H1 (cell line): Measurements from ENCODE around the gene LHFPL3. TPM values are rescaled to one million over a fixed set of nuclear protein-coding genes. Genes with fewer than 3 reads are reported as not detected.

ENCODE experiments used
- CTCF ChIA-PET: fragments of 300-600 bp; sonication (Branson Sonifier 250); formaldehyde crosslinking; loops from one replicate; lab custom pipeline; 2021; ENCODE audit not compliant: partially characterized antibody; lab: Charles Lee
- POLR2A ChIA-PET: fragments of 300-600 bp; sonication (Branson Sonifier 250); formaldehyde crosslinking; loops from one replicate; lab custom pipeline; 2021; ENCODE audit warnings: inconsistent platforms; ENCODE audit not compliant: partially characterized antibody; lab: Charles Lee
- DNase-seq, 2 experiments: peaks; one replicate each; pipeline versions ENCODE4 v3.0.0 to v3.0.0-alpha.2; 2010 to 2022; ENCODE audit warnings: low spot score in 2 of 2, low read depth in 1 of 2, mixed read lengths in 1 of 2
- FAIRE-seq: peaks from 2 replicates; lab custom pipeline; 2011; peaks lifted over from hg19 to GRCh38; lab: Jason Lieb, UNC
- H2AFZ ChIP-seq: 2 replicates; pipeline ENCODE4 v1.8.1; 2012; ENCODE audit warnings: low read length, inconsistent platforms
- H2AK5ac ChIP-seq: 2 replicates; pipeline ENCODE4 v1.6.1; 2013; ENCODE audit warnings: low read depth, low read length
- H2BK120ac ChIP-seq: replicated peaks from 2 replicates; pipeline ENCODE3; 2013; ENCODE audit warnings: low read depth, low read length, inconsistent platforms
- H2BK12ac ChIP-seq: 2 replicates; pipeline ENCODE4 v1.6.1; 2013; ENCODE audit warnings: low read depth, low read length
- H2BK15ac ChIP-seq: 2 replicates; pipeline ENCODE4 v1.6.1; 2013; ENCODE audit warnings: low read length
- H2BK20ac ChIP-seq: 2 replicates; pipeline ENCODE4 v1.6.1; 2013; ENCODE audit warnings: low read length
- H2BK5ac ChIP-seq: 2 replicates; pipeline ENCODE4 v1.6.1; 2013; ENCODE audit warnings: low read depth, low read length
- H3K14ac ChIP-seq: 2 replicates; pipeline ENCODE4 v1.6.1; 2013; ENCODE audit warnings: inconsistent platforms; ENCODE audit not compliant: insufficient read length
- H3K18ac ChIP-seq: 2 replicates; pipeline ENCODE4 v1.6.1; 2013; ENCODE audit warnings: low read length; ENCODE audit errors: extremely low read depth
- H3K23ac ChIP-seq: 2 replicates; pipeline ENCODE4 v1.6.1; 2013; ENCODE audit warnings: inconsistent platforms; ENCODE audit not compliant: insufficient read length
- H3K23me2 ChIP-seq: 2 replicates; pipeline ENCODE4 v1.6.1; 2013; ENCODE audit warnings: low read depth, low read length
- H3K27ac ChIP-seq: 2 replicates; pipeline ENCODE4 v1.6.1; 2011; ENCODE audit warnings: low read depth, low read length, inconsistent platforms
- H3K27me3 ChIP-seq, 4 experiments: replicated peaks in 1 of 4; 1 replicate in 1 of 4; 2 replicates in 3 of 4; pipeline versions ENCODE4 v1.6.1 to v1.8.1; 2011 to 2013; ENCODE audit warnings: low read length in 3 of 4, mild to moderate bottlenecking in 3 of 4, inconsistent platforms in 2 of 4, mixed read lengths in 2 of 4, moderate library complexity in 1 of 4; ENCODE audit not compliant: control insufficient read depth in 3 of 4, insufficient read depth in 3 of 4; ENCODE audit errors: extremely low read depth in 1 of 4
- H3K36me3 ChIP-seq, 4 experiments: 2 replicates each; pipeline versions ENCODE4 v1.6.1 to v1.8.1; 2011 to 2013; ENCODE audit warnings: mild to moderate bottlenecking in 4 of 4, low read length in 3 of 4, moderate library complexity in 2 of 4, control low read depth in 1 of 4, inconsistent platforms in 1 of 4; ENCODE audit not compliant: insufficient read depth in 4 of 4, control insufficient read depth in 2 of 4
- H3K4ac ChIP-seq: replicated peaks from 2 replicates; pipeline ENCODE3; 2013; ENCODE audit warnings: low read length, low read depth, mixed read lengths, inconsistent platforms; ENCODE audit not compliant: insufficient read length
- H3K4me1 ChIP-seq, 4 experiments: replicated peaks in 1 of 4; 1 replicate in 1 of 4; 2 replicates in 3 of 4; pipeline versions ENCODE4 v1.6.1 to v1.8.1; 2011 to 2013; ENCODE audit warnings: low read length in 3 of 4, inconsistent platforms in 2 of 4, mixed read lengths in 1 of 4; ENCODE audit not compliant: insufficient read depth in 4 of 4, control insufficient read depth in 3 of 4
- H3K4me2 ChIP-seq, 2 experiments: 2 replicates each; pipeline versions ENCODE4 v1.6.1 to v1.8.1; 2011 to 2013; ENCODE audit warnings: low read depth in 2 of 2, low read length in 2 of 2, control low read depth in 1 of 2, inconsistent platforms in 1 of 2, mild to moderate bottlenecking in 1 of 2; ENCODE audit not compliant: insufficient read depth in 1 of 2
- H3K4me3 ChIP-seq, 4 experiments: fragments of 200-600, 300-600 bp in 1 of 4; sonication (generic), shearing (Covaris generic), sonication (Bioruptor Twin) in 1 of 4; 2 replicates each; pipeline versions ENCODE4 v1.5.1 to v1.8.1; 2011 to 2016; ENCODE audit warnings: low read length in 4 of 4, low read depth in 3 of 4, control low read depth in 2 of 4, inconsistent platforms in 2 of 4, mild to moderate bottlenecking in 2 of 4, mixed read lengths in 1 of 4, moderate library complexity in 1 of 4; ENCODE audit not compliant: insufficient read depth in 2 of 4; ENCODE audit errors: extremely low read depth in 1 of 4
- H3K56ac ChIP-seq: replicated peaks from 2 replicates; pipeline ENCODE3; 2013; ENCODE audit warnings: low read depth, mild to moderate bottlenecking, mixed read lengths, low read length, inconsistent platforms; ENCODE audit not compliant: insufficient read length
- H3K79me1 ChIP-seq: 2 replicates; pipeline ENCODE4 v1.6.1; 2013; ENCODE audit warnings: low read depth, low read length, control low read depth
- H3K79me2 ChIP-seq, 2 experiments: 2 replicates each; pipeline versions ENCODE4 v1.6.1 to v1.8.1; 2012 to 2013; ENCODE audit warnings: low read length in 2 of 2, mild to moderate bottlenecking in 2 of 2, inconsistent platforms in 1 of 2; ENCODE audit not compliant: insufficient read depth in 2 of 2, control insufficient read depth in 1 of 2
- H3K9ac ChIP-seq, 4 experiments: replicated peaks in 1 of 4; 1 replicate in 1 of 4; 2 replicates in 3 of 4; pipeline versions ENCODE4 v1.6.1 to v1.8.1; 2011 to 2013; ENCODE audit warnings: low read depth in 3 of 4, low read length in 3 of 4, control low read depth in 2 of 4, mild to moderate bottlenecking in 2 of 4, moderate library complexity in 2 of 4, inconsistent platforms in 1 of 4; ENCODE audit errors: extremely low read depth in 1 of 4
- H3K9me3 ChIP-seq, 2 experiments: 2 replicates each; pipeline versions ENCODE4 v1.6.1 to v1.8.1; 2012 to 2013; ENCODE audit warnings: mild to moderate bottlenecking in 2 of 2, moderate library complexity in 2 of 2, control low read depth in 1 of 2, inconsistent platforms in 1 of 2, low read depth in 1 of 2, low read length in 1 of 2, mixed read lengths in 1 of 2; ENCODE audit not compliant: insufficient read depth in 2 of 2
- H4K20me1 ChIP-seq, 2 experiments: replicated peaks in 1 of 2; 2 replicates each; pipeline versions ENCODE3 to v1.8.1; 2011 to 2013; ENCODE audit warnings: inconsistent platforms in 2 of 2, low read length in 2 of 2, mild to moderate bottlenecking in 1 of 2; ENCODE audit not compliant: insufficient read depth in 2 of 2, control insufficient read depth in 1 of 2
- H4K5ac ChIP-seq: 2 replicates; pipeline ENCODE4 v1.6.1; 2013; ENCODE audit warnings: low read length, low read depth, mixed read lengths, inconsistent platforms; ENCODE audit not compliant: insufficient read length
- H4K8ac ChIP-seq: 2 replicates; pipeline ENCODE4 v1.8.0; 2013; ENCODE audit warnings: mild to moderate bottlenecking, moderate library complexity, low read length, inconsistent platforms; ENCODE audit not compliant: insufficient read depth; ENCODE audit errors: extremely low read depth
- H4K91ac ChIP-seq: replicated peaks from 2 replicates; pipeline ENCODE3; 2013; ENCODE audit warnings: low read length, mixed read lengths, inconsistent platforms; ENCODE audit not compliant: insufficient read length
- CEBPB ChIP-seq: IDR thresholded peaks from 2 replicates; pipeline ENCODE4 v1.6.1; 2012; ENCODE audit warnings: low read depth, low read length
- EZH2 ChIP-seq: fragments of 200-600 bp; sonication (generic); IDR thresholded peaks from 2 replicates; pipeline ENCODE4 v1.7.1; 2012; ENCODE audit warnings: low read depth, mild to moderate bottlenecking, moderate library complexity, low read length, inconsistent platforms; ENCODE audit not compliant: severe bottlenecking
- KDM1A ChIP-seq: fragments of 200-600, 300-600 bp; sonication (generic); IDR thresholded peaks from 2 replicates; pipeline ENCODE4 v1.7.1; 2016; ENCODE audit warnings: mild to moderate bottlenecking, low read length, borderline replicate concordance
- POLR2A ChIP-seq, 2 experiments: IDR thresholded peaks; 1 replicate in 1 of 2; 2 replicates in 1 of 2; pipeline ENCODE4 v1.6.1; 2011; ENCODE audit warnings: low read depth in 2 of 2, low read length in 2 of 2, mild to moderate bottlenecking in 2 of 2; ENCODE audit errors: control extremely low read depth in 1 of 2
- RBBP5 ChIP-seq: IDR thresholded peaks from 2 replicates; pipeline ENCODE4 v1.7.1; 2012; ENCODE audit warnings: low read depth, mild to moderate bottlenecking, inconsistent platforms, low read length, moderate library complexity, borderline replicate concordance
- RNF2 ChIP-seq: fragments of 200-900, 300-1000 bp; sonication (generic); IDR thresholded peaks from 2 replicates; pipeline ENCODE4 v1.7.1; 2016; ENCODE audit warnings: borderline replicate concordance, low read depth, mild to moderate bottlenecking, antibody characterized with exemption, low read length; ENCODE audit not compliant: poor library complexity, severe bottlenecking; ENCODE audit errors: missing control alignments
- SP4 ChIP-seq: IDR thresholded peaks from 2 replicates; pipeline ENCODE4 v1.6.1; 2012; ENCODE audit warnings: low read length, inconsistent platforms
- SUZ12 ChIP-seq: fragments of 200-600 bp; sonication (generic); IDR thresholded peaks from 2 replicates; pipeline ENCODE4 v1.6.1; 2012; ENCODE audit warnings: mild to moderate bottlenecking, inconsistent platforms, low read length, moderate library complexity, mixed read lengths
- TEAD4 ChIP-seq: IDR thresholded peaks from 2 replicates; pipeline ENCODE4 v1.6.1; 2012; ENCODE audit warnings: low read depth, low read length, inconsistent platforms, mixed read lengths
- ZNF274 ChIP-seq: IDR thresholded peaks from 2 replicates; pipeline ENCODE4 v1.7.0; 2012; ENCODE audit warnings: low read length, borderline replicate concordance; ENCODE audit errors: extremely low read depth
- WGBS, 2 experiments: shearing (Covaris generic) in 1 of 2; methylation state at CpG; one replicate each; pipeline versions ENCODE4 v1.1.6 to v1.1.7; 2013 to 2015; ENCODE audit warnings: low lambda C conversion rate in 2 of 2, mixed read lengths in 2 of 2, inconsistent platforms in 1 of 2, low coverage in 1 of 2, missing lambda C conversion rate in 1 of 2; ENCODE audit not compliant: insufficient replicate concordance in 2 of 2, insufficient coverage in 1 of 2, insufficient read length in 1 of 2; ENCODE audit errors: extremely low coverage in 1 of 2, missing lambda C conversion rate in 1 of 2; 5-methylcytosine and 5-hydroxymethylcytosine counted together
- polyA plus RNA-seq, 7 experiments: library from polyadenylated mRNA; depleted of rRNA in 3 of 7; stranded (reverse) in 5 of 7; unstranded in 2 of 7; fragments of >200 nt in 5 of 7; fragments of 200-250 nt in 2 of 7; gene quantifications; 1 replicate in 5 of 7; 2 replicates in 1 of 7; 4 replicates in 1 of 7; pipeline versions ENCODE4 v1.2.1 to v1.2.3, GENCODE V29; 2011 to 2013; ENCODE audit warnings: missing spikeins in 2 of 7, mixed read lengths in 2 of 7
- total RNA-seq: library from RNA; stranded (reverse); fragmentation: NEBNext Ultra II Directional; extraction: Animal tissue kit (Norgen Biotek cat#: 25700); gene quantifications from 2 replicates; pipeline ENCODE4 v1.2.1, GENCODE V29; 2021
- TF ChIP-seq, protein P1 (sequence below): IDR thresholded peaks from 2 replicates; pipeline ENCODE4 v1.6.1; 2012; ENCODE audit warnings: inconsistent platforms

Gene LHFPL3
- total and polyA plus RNA-seq, 2 of the 8 experiments (the other 6 are each of a cell fraction or from before 2014, with no cell fraction given), result 0.24 to 0.50 TPM

DNA sequence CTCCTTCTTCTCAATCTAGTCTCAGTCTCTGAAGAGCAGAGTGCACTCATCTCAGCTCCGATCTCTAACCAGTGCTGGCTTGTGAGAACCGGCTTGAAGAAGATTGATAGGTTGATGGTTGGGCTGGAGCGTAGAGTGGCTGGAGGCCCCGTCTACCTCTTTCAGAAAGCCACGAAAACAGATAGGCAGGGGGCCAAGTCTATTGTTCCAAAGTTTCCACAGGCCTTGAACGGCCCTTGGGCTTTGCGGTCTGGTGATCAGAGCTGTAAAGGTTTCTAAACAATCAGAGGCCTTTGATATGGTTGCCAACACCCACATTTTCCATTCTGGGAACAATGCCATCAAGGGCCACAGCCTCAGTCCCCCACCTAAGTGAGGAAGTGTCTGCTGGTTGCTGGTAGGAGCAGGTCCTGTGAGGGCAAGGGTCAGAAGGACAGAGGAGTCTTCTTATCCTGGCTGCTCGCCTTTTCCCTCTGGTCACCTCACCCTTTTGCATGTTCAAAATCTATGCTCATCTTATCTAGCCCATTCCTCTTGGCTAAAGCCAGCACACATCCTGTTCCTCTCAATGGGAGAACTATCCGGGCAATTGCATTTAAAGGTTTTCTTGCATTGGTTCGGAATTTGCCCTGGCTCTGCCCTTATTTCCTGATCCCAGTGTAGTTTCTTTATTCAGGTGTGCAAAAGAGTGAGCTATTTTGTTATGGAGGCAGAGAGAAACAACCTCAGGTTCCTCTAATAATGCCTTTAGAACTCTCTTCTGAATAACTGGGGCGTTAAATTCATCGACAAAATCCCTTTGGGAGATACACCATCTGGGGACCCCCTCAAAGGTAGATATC lies 615.3 kb downstream of the LHFPL3 start:
- Histone ChIP-seq H2AK5ac (peak overlapping the region; percentile 65; the same call in 1 of the 2 replicates), H3K27me3 (no peaks in the 10 kb centered on the region), H2BK12ac (peak overlapping the region; percentile 81; the same call in 1 of the 2 replicates), H3K56ac (no peak overlapping the region), H3K23ac (no peak overlapping the region), H3K9me3 (peaks cover 0 to 2% of the 10 kb centered on the region in 2 experiments; a peak in 1 of 4 replicates), H3K36me3 (no peaks in the 10 kb centered on the region), H3K79me1 (no peaks in the 10 kb centered on the region), H2BK120ac (no peak overlapping the region), H3K4ac (no peak overlapping the region), H2BK5ac (no peak overlapping the region), H3K18ac (no peak overlapping the region), H4K5ac (no peak overlapping the region), H3K4me1 (peaks cover 0 to 5% (median under 1%) of the 10 kb centered on the region in 4 experiments; a peak in 3 of 7 replicates), H4K20me1 (no peaks in the 10 kb centered on the region), H3K4me3 (no peak overlapping the region), H3K9ac (no peak overlapping the region), H2BK20ac (no peak overlapping the region; the same call in 1 of the 2 replicates), H4K91ac (no peak overlapping the region), H3K79me2 (no peaks in the 10 kb centered on the region), H3K23me2 (no peaks in the 10 kb centered on the region), H3K14ac (no peak overlapping the region), H4K8ac (no peak overlapping the region), H3K27ac (no peak overlapping the region; the same call in 1 of the 2 replicates), H3K4me2 (no peak overlapping the region), H2AFZ (peak overlapping the region; percentile 55), H2BK15ac (no peak overlapping the region)
- DNase-seq (no peak), FAIRE-seq (no peak)
- 81% methylated on average over 12 of the region's 12 CpGs; no CpG with 5 or more reads in 1 of the 2 experiments for WGBS, 2 experiments
- ChIA-PET POLR2A (interaction anchor here (2.9 kb wide), 1 partner anchor 40 kb away, joined by 9 read pairs; no protein-coding TSS in a partner anchor), CTCF (interaction anchor here (1.1 kb wide), 1 partner anchor 94 kb away, joined by 3 read pairs; no protein-coding TSS in a partner anchor)
- TF ChIP-seq, protein P1, sequence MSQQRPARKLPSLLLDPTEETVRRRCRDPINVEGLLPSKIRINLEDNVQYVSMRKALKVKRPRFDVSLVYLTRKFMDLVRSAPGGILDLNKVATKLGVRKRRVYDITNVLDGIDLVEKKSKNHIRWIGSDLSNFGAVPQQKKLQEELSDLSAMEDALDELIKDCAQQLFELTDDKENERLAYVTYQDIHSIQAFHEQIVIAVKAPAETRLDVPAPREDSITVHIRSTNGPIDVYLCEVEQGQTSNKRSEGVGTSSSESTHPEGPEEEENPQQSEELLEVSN, result no peak
- TF ChIP-seq RNF2, result no peak
- no peak for TF ChIP-seq SP4
- no peak for TF ChIP-seq CEBPB
- no peak for TF ChIP-seq ZNF274
- TF ChIP-seq RBBP5, result no peak
- no peak for TF ChIP-seq POLR2A (IDR thresholded peaks at IDR 0.05; ENCODE audit: control extremely low read depth in 1 of 2, low read depth in 2 of 2, low read length in 2 of 2)
- TF ChIP-seq EZH2, result no peak
- no peak for TF ChIP-seq SUZ12
- TF ChIP-seq KDM1A, result no peak
- TF ChIP-seq TEAD4, result no peak
